Dermis lymphatic vessel endothelial cell (primary cell): ENCODE data around the gene ARF4. TPM values are rescaled to one million over a fixed set of nuclear protein-coding genes. Genes with fewer than 3 reads are reported as not detected.

Experiments
- total RNA-seq: library from RNA; depleted of rRNA; stranded (reverse); fragments of >200 nt; gene quantifications from 2 replicates; pipeline ENCODE4 v1.2.1, GENCODE V29; 2014

The ARF4 gene
- total RNA-seq: 105 and 135 TPM in 2 replicates

GRCh38 chr3:57597127-57597923, at the start of gene ARF4:
ARF4 (minus strand) TSS chr3:57597344; CDS start chr3:57597140, 204 bp downstream.

GRCh38 chr3:57555738-57556458, 41.2 kb downstream of the ARF4 start, which contains the start of gene PDE12:
PDE12 (plus strand) TSS chr3:57556274; CDS start chr3:57556380, 106 bp downstream.

GRCh38 chr3:57544181-57545125, 52.7 kb downstream of the ARF4 start, which contains the start of gene DNAH12:
DNAH12 (minus strand) TSS chr3:57544344; CDS start chr3:57542870, 1,474 bp downstream.

Other genes with a start within 250 kb of the ARF4 start
- under 0.01 TPM in 2 replicates for gene DNAH12, start 53.0 kb downstream of the ARF4 start, total RNA-seq
- gene PDE12, start 41.1 kb downstream of the ARF4 start, total RNA-seq: 9.6 and 11.6 TPM in 2 replicates
- 25.1 and 29.9 TPM in 2 replicates for gene DENND6A, start 95.7 kb upstream of the ARF4 start, total RNA-seq
- 29.5 and 32.7 TPM in 2 replicates for gene SLMAP, start 159.0 kb upstream of the ARF4 start, total RNA-seq